Measurements from ENCODE around the gene MANSC1.

DNA sequence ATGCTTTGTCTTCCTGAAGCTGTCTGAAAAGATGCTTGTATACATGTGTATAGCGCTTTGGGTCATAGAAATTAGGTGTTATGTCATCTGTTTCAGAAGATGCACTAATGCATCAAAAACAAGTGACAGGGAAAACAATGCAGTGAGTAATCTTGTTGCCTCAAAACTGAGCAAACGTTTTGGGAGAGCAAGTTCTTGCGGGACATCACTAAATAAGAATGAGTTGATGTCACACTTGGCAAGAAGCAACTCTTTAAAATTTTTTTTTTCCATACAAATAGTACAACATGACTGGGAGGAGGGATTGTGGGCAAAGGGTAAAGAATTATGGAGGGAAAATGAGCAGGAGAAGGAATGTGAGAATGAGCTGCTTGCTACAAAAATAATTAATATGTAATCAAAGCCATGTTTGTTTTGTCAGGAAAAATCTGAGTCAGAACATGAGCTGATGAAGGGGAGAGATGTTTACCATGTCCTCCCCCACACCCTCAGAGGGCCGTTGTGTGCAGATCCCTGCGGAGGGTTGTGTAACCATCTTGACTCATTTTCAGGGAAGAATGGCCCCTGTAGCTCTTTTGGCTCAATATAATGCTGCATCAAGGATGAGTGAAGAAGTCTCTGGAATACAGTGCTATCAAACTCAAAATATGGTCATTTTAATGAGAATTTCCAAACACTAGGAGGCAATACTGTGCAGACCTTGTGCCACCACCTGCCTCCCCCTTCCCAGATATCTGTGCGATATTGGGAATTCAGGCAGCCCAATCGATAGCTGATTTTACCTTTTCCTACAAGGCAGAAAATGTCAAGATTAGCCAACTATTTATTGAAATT is 48.2 kb upstream of the MANSC1 start:
- no peak for TF ChIP-seq FOXP2 (optimal IDR thresholded peaks at IDR 0.05; ENCODE audit: control extremely low read depth, extremely low read length, insufficient read depth)
- no peak for TF ChIP-seq POLR2AphosphoS5 (IDR thresholded peaks at IDR 0.05; ENCODE audit: borderline replicate concordance, low read depth, low read length)

All from SK-N-MC (cell line).